Upper lobe of right lung (tissue), 1 donor: ENCODE data around the gene KDM4C. TPM values are rescaled to one million over a fixed set of nuclear protein-coding genes. Genes with fewer than 3 reads are reported as not detected.
"Not testable (repeated sequence)": the region's sequence is repeated elsewhere in the genome, so short reads cannot be mapped to it uniquely, and the experiment has no call there.

Experiments used
- ATAC-seq: fragments of 200-7000 bp; cut with Tn5 transposase; one replicate; pipeline ENCODE4 v1.9.1; 2020; ENCODE audit warnings: mild to moderate bottlenecking, moderate library complexity
- DNase-seq: peaks from one replicate; pipeline ENCODE4 v3.0.0-alpha.2; 2020
- H3K27ac ChIP-seq: fragments of 200-600 bp; one replicate; pipeline ENCODE4 v1.8.0; 2022
- H3K27me3 ChIP-seq: fragments of 200-600 bp; one replicate; pipeline ENCODE4 v1.8.0; 2022; ENCODE audit warnings: mild to moderate bottlenecking
- H3K36me3 ChIP-seq: fragments of 200-600 bp; one replicate; pipeline ENCODE4 v1.8.0; 2022
- H3K4me1 ChIP-seq: fragments of 200-600 bp; one replicate; pipeline ENCODE4 v1.8.0; 2022
- H3K4me3 ChIP-seq: fragments of 200-600 bp; one replicate; pipeline ENCODE4 v1.8.0; 2022; ENCODE audit warnings: mild to moderate bottlenecking
- H3K9me3 ChIP-seq: fragments of 200-600 bp; one replicate; pipeline ENCODE4 v1.8.0; 2022
- intact Hi-C: fragments of 100-400 bp; cut with DNase I; formaldehyde crosslinking; loops from one replicate; pipeline ENCODE4 v1.11.0; 2022
- total RNA-seq: library from RNA; stranded (reverse); fragmentation: NEBNext Ultra II Directional; extraction: Animal tissue kit (Norgen Biotek cat#: 25700); gene quantifications from one replicate; pipeline ENCODE4 v1.2.1, GENCODE V29; 2021
- TF ChIP-seq, protein P1 (sequence below): fragments of 200-600 bp; IDR thresholded peaks from one replicate; pipeline ENCODE4 v1.8.0; 2022; ENCODE audit warnings: antibody characterized with exemption
- donor health status: DM: no; HTN: yes; CAD: no; lungs with severe emphysema.

Gene KDM4C
- total RNA-seq, 1 donor from 2014 or later: 37.2 TPM

DNA sequence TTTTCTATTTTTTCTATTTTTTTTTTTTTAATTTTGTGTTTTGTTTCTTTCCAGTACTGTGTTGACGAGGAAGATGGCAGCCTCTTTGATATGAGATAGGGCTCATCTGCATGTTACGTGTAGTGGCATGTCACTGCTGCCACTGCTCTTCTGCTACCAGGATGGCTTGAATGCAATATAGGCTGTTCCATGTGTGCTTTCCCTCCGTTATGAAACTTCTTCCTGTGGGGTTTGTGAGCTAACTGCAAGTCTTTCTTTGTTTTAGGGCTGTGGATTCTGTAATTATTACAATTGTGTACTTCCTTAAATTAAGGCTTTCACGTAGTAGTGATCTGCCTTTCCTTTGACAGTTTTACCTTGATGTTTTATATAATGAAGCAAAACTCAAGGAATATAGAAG is 184.6 kb downstream of the KDM4C start:
- Histone ChIP-seq H3K4me1 (no peaks in the 10 kb centered on the region), H3K4me3 (no peak overlapping the region), H3K27ac (no peak overlapping the region), H3K27me3 (no peaks in the 10 kb centered on the region), H3K9me3 (no peaks in the 10 kb centered on the region), H3K36me3 (no peaks in the 10 kb centered on the region)
- intact Hi-C loops: no loop called here
- DNase-seq (no peak), ATAC-seq (no peak)
- TF ChIP-seq, protein P1, sequence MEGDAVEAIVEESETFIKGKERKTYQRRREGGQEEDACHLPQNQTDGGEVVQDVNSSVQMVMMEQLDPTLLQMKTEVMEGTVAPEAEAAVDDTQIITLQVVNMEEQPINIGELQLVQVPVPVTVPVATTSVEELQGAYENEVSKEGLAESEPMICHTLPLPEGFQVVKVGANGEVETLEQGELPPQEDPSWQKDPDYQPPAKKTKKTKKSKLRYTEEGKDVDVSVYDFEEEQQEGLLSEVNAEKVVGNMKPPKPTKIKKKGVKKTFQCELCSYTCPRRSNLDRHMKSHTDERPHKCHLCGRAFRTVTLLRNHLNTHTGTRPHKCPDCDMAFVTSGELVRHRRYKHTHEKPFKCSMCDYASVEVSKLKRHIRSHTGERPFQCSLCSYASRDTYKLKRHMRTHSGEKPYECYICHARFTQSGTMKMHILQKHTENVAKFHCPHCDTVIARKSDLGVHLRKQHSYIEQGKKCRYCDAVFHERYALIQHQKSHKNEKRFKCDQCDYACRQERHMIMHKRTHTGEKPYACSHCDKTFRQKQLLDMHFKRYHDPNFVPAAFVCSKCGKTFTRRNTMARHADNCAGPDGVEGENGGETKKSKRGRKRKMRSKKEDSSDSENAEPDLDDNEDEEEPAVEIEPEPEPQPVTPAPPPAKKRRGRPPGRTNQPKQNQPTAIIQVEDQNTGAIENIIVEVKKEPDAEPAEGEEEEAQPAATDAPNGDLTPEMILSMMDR: no peak

DNA sequence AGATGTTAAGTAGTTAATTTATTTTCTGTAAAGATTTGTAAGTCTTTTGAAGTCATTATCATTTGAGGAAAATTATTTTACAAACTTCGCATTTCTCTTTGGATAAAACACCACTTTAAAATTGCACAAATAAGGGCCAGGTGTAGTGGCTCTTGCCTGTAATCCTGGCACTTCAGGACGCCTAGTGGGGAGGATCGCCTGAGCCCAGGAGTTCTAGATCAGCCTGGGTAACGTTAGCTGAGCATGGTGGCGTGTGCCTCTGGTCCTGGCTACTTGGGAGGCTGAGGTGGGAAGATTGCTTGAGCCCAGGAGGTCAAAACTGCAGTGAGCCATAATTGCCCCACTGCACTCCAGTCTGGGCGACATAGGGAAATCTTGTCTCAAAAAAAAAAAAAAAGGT is 185.5 kb downstream of the KDM4C start:
- TF ChIP-seq, protein P1: no peak
- Histone ChIP-seq H3K27ac (no peak overlapping the region), H3K9me3 (no peaks in the 10 kb centered on the region), H3K36me3 (no peaks in the 10 kb centered on the region), H3K4me1 (no peaks in the 10 kb centered on the region), H3K27me3 (no peaks in the 10 kb centered on the region), H3K4me3 (no peak overlapping the region)
- DNase-seq (no peak), ATAC-seq (no peak)
- intact Hi-C loops: no loop called here

- Histone ChIP-seq H3K4me1 (no peaks in the 10 kb centered on the region), H3K4me3 (no peak overlapping the region), H3K9me3 (no peaks in the 10 kb centered on the region), H3K36me3 (no peaks in the 10 kb centered on the region), H3K27ac (no peak overlapping the region), H3K27me3 (no peaks in the 10 kb centered on the region)
- DNase-seq (no peak), ATAC-seq (no peak)
- intact Hi-C loops: no loop called here
- TF ChIP-seq, protein P1: no peak
Observed at GRCh38 chr9:6944093-6944551, 186.3 kb downstream of the KDM4C start.

DNA sequence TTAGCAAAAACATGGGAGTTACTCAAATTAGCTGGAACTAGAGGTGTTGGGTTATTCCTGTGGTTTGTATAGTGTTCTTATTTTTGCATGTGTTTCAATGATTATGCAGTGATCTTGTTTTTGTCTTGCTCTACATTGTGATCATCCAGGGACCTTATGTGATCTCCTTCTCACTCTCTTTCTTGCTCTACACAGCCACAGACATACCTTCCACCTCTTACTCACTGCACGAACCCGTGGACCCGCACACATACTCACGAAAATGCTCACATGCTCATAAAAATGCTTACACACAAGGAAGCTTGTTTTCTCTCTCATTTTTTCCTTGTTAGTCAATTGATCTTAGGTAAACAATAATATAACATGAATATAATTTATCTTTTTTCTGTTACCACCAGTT is 187.1 kb downstream of the KDM4C start:
- no peak for DNase-seq
- no peak overlapping the region for H3K27ac ChIP-seq

GRCh38 chr9:6945816-6946215 is 188.0 kb downstream of the KDM4C start:
- TF ChIP-seq, protein P1: no peak
- Histone ChIP-seq H3K4me1 (no peaks in the 10 kb centered on the region), H3K36me3 (no peaks in the 10 kb centered on the region), H3K4me3 (no peak overlapping the region), H3K27me3 (no peaks in the 10 kb centered on the region), H3K9me3 (no peaks in the 10 kb centered on the region), H3K27ac (no peak overlapping the region)
- intact Hi-C loops: no loop called here
- ATAC-seq: no peak
- no peak for DNase-seq

More for the DNA sequence above, 187.1 kb downstream of the KDM4C start:
- H3K9me3 ChIP-seq: no peaks in the 10 kb centered on the region
- no peaks in the 10 kb centered on the region for H3K36me3 ChIP-seq
- intact Hi-C loops: no loop called here
- TF ChIP-seq, protein P1: no peak
- no peak overlapping the region for H3K4me3 ChIP-seq
- ATAC-seq: no peak
- no peaks in the 10 kb centered on the region for H3K4me1 ChIP-seq
- H3K27me3 ChIP-seq: no peaks in the 10 kb centered on the region

DNA sequence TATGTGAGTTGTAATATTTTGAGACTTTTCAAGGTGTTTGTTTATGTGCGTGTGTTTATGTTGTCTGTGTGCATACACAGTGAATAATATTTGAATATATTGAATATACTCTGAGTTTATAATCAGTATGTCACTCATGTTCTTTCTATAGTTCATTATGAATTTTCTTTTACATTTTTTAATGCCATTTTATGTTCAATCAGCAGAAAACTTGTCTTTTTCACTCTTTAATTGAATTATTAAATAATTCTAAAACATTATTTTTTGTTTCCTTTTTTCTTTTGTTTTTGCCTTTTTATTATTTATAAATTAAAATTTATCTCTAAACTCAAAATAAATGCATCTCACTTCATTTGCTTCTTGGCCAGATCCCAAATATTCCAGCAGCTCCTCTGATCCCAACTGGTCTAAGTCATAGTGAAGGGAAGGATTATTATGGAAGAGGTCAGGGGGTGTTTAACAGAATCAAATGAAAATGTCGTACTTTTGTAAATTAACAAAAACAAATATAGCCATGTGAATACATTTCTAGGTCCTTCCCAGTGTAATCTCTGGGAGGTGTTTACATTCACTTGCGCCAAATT is 188.9 kb downstream of the KDM4C start:
- intact Hi-C loops: no loop called here
- DNase-seq (no peak), ATAC-seq (no peak)
- H3K27ac ChIP-seq: no peak overlapping the region
- no peaks in the 10 kb centered on the region for H3K9me3 ChIP-seq
- H3K27me3 ChIP-seq: no peaks in the 10 kb centered on the region
- no peaks in the 10 kb centered on the region for H3K36me3 ChIP-seq
- no peak overlapping the region for H3K4me3 ChIP-seq
- no peaks in the 10 kb centered on the region for H3K4me1 ChIP-seq
- TF ChIP-seq, protein P1: no peak

DNA sequence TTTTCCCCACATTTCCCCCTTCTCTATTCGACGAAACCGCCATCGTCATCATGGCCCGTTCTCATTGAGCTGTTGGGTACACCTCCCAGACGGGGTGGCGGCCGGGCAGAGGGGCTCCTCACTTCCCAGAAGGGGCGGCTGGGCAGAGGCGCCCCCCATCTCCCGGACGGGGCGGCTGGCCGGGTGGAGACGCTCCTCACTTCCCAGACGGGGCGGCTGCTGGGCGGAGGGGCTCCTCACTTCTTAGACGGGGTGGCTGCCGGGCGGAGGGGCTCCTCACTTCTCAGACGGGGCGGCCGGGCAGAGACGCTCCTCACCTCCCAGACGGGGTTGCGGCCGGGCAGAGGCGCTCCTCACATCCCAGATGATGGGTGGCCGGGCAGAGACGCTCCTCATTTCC is 191.1 kb downstream of the KDM4C start:
- DNase-seq, ATAC-seq, H3K4me3 ChIP-seq, intact Hi-C loops, H3K9me3 ChIP-seq, H3K4me1 ChIP-seq, H3K27me3 ChIP-seq, H3K27ac ChIP-seq, H3K36me3 ChIP-seq: not testable (repeated sequence)
